Neuronal stem cell (in vitro differentiated cells): ENCODE results near the gene IRF2BPL.
A peak's percentile ranks its signal among the peaks of the same experiment; 100 is the strongest.

ENCODE experiments used
- DNase-seq: peaks from one replicate; pipeline ENCODE4 v3.0.0-alpha.2; 2013; ENCODE audit warnings: low spot score
- H2AFZ ChIP-seq: one replicate; pipeline ENCODE4 v1.6.1; 2013; ENCODE audit warnings: mild to moderate bottlenecking, low read length, inconsistent platforms
- H2AK5ac ChIP-seq: 2 replicates; pipeline ENCODE4 v1.6.1; 2013; ENCODE audit warnings: low read depth, mild to moderate bottlenecking, inconsistent platforms, low read length, moderate library complexity, mixed read lengths
- H2BK120ac ChIP-seq: 2 replicates; pipeline ENCODE4 v1.6.1; 2013; ENCODE audit warnings: low read depth, mild to moderate bottlenecking, inconsistent platforms, low read length, moderate library complexity, mixed read lengths
- H2BK12ac ChIP-seq: one replicate; pipeline ENCODE4 v1.6.1; 2013; ENCODE audit warnings: low read length, inconsistent platforms
- H2BK15ac ChIP-seq: 2 replicates; pipeline ENCODE4 v1.6.1; 2013; ENCODE audit warnings: mild to moderate bottlenecking, low read length, inconsistent platforms, mixed read lengths
- H2BK5ac ChIP-seq: one replicate; pipeline ENCODE4 v1.6.1; 2013; ENCODE audit warnings: inconsistent platforms, mild to moderate bottlenecking, low read length, moderate library complexity
- H3K14ac ChIP-seq: one replicate; pipeline ENCODE4 v1.6.1; 2013; ENCODE audit warnings: low read length, inconsistent platforms
- H3K18ac ChIP-seq: 2 replicates; pipeline ENCODE4 v1.6.1; 2013; ENCODE audit warnings: low read length, inconsistent platforms
- H3K23ac ChIP-seq: 2 replicates; pipeline ENCODE4 v1.6.1; 2013; ENCODE audit warnings: low read depth, mild to moderate bottlenecking, mixed read lengths, low read length, inconsistent platforms; ENCODE audit not compliant: poor library complexity
- H3K27ac ChIP-seq: replicated peaks from 3 replicates; pipeline ENCODE4 v1.5.1; 2013; ENCODE audit warnings: low read length, inconsistent platforms
- H3K27me3 ChIP-seq, 3 experiments: 2 replicates each; pipeline ENCODE4 v1.6.1; 2013; ENCODE audit warnings: low read length in 3 of 3, mild to moderate bottlenecking in 2 of 3, inconsistent platforms in 1 of 3, low read depth in 1 of 3, mixed read lengths in 1 of 3, moderate library complexity in 1 of 3; ENCODE audit not compliant: control insufficient read depth in 3 of 3, insufficient read depth in 3 of 3
- H3K36me3 ChIP-seq, 2 donors: replicated peaks in 1 of 2; 2 replicates each; pipeline ENCODE4 v1.6.1; 2013; ENCODE audit warnings: low read length in 2 of 2; ENCODE audit not compliant: control insufficient read depth in 2 of 2, insufficient read depth in 2 of 2
- H3K4ac ChIP-seq: 2 replicates; pipeline ENCODE4 v1.6.1; 2013; ENCODE audit warnings: inconsistent platforms, mild to moderate bottlenecking, low read length, moderate library complexity
- H3K4me1 ChIP-seq, 2 donors: 1 replicate in 1 of 2; 2 replicates in 1 of 2; pipeline ENCODE4 v1.6.1; 2013; ENCODE audit warnings: low read length in 2 of 2, low read depth in 1 of 2; ENCODE audit not compliant: control insufficient read depth in 2 of 2, insufficient read depth in 1 of 2
- H3K4me2 ChIP-seq: one replicate; pipeline ENCODE4 v1.6.1; 2013; ENCODE audit warnings: mild to moderate bottlenecking, low read length, inconsistent platforms; ENCODE audit not compliant: insufficient read depth, poor library complexity, severe bottlenecking
- H3K4me3 ChIP-seq, 2 donors: 2 replicates each; pipeline ENCODE4 v1.5.1; 2013; ENCODE audit warnings: low read length in 2 of 2, mild to moderate bottlenecking in 2 of 2, inconsistent platforms in 1 of 2, moderate library complexity in 1 of 2
- H3K79me1 ChIP-seq: one replicate; pipeline ENCODE4 v1.6.1; 2013; ENCODE audit warnings: low read depth, mild to moderate bottlenecking, inconsistent platforms, low read length, moderate library complexity
- H3K9ac ChIP-seq: one replicate; pipeline ENCODE4 v1.6.1; 2013; ENCODE audit warnings: mild to moderate bottlenecking, low read depth, low read length, inconsistent platforms; ENCODE audit not compliant: poor library complexity
- H3K9me3 ChIP-seq, 2 donors: replicated peaks in 1 of 2; 2 replicates each; pipeline versions ENCODE3 to v1.6.1; 2013; ENCODE audit warnings: low read length in 2 of 2, mild to moderate bottlenecking in 2 of 2, inconsistent platforms in 1 of 2, low read depth in 1 of 2, mixed read lengths in 1 of 2, moderate library complexity in 1 of 2; ENCODE audit not compliant: control insufficient read depth in 2 of 2, insufficient read depth in 1 of 2
- H4K8ac ChIP-seq: one replicate; pipeline ENCODE4 v1.6.1; 2013; ENCODE audit warnings: low read depth, mild to moderate bottlenecking, inconsistent platforms, low read length, moderate library complexity
- H4K91ac ChIP-seq: one replicate; pipeline ENCODE4 v1.6.1; 2013; ENCODE audit warnings: low read length, low read depth, mild to moderate bottlenecking, inconsistent platforms; ENCODE audit not compliant: poor library complexity
- WGBS, 2 donors: extraction: QIAGEN DNeasy Blood & Tissue Kit; methylation state at CpG; one replicate each; pipeline ENCODE4 v1.1.7; 2013; ENCODE audit warnings: missing lambda C conversion rate in 2 of 2, mixed read lengths in 1 of 2; ENCODE audit not compliant: insufficient read length in 2 of 2, insufficient replicate concordance in 1 of 2; ENCODE audit errors: extremely low coverage in 2 of 2; 5-methylcytosine and 5-hydroxymethylcytosine counted together

The IRF2BPL gene

DNA sequence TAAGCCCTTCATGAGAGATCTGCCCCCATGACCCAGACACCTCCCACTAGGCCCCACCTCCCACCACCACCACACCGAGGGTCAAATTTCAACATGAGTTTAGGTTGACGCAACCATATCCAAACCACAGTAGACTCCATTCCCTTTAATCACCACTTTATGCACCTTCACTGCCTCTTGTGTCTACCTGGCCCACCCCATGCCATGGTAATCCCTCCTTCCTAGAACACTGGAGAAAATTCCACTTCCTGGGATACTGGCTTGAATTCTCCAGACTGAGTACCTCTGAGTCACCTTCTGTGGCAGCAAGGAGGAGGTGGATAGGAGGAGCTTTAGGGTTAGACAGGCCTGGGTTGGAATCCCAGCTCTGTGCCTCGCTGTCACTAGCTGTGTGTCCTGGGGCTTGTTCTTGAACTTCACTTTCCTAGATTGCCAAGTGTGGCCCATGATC is 43.5 kb upstream of the IRF2BPL start:
- no peak overlapping the region for H3K14ac ChIP-seq
- no peaks in the 10 kb centered on the region for H3K9me3 ChIP-seq
- H4K91ac ChIP-seq, result no peak overlapping the region
- H3K4me2 ChIP-seq, result no peak overlapping the region
- H2AFZ ChIP-seq, result no peak overlapping the region
- no peak overlapping the region for H3K9ac ChIP-seq
- H4K8ac ChIP-seq, result no peak overlapping the region
- no peak overlapping the region for H2BK12ac ChIP-seq
- WGBS, 2 donors, result no CpG with 5 or more reads among the region's 3 CpGs
- no peaks in the 10 kb centered on the region for H3K79me1 ChIP-seq
- no peak overlapping the region for H2BK15ac ChIP-seq
- no peak overlapping the region for H2AK5ac ChIP-seq
- DNase-seq, result no peak
- no peaks in the 10 kb centered on the region for H3K27me3 ChIP-seq
- H3K4me3 ChIP-seq, result no peak overlapping the region
- H3K4ac ChIP-seq, result no peak overlapping the region
- H2BK120ac ChIP-seq, result no peak overlapping the region
- H3K23ac ChIP-seq, result no peak overlapping the region
- H3K18ac ChIP-seq, result no peak overlapping the region
- no peak overlapping the region for H3K27ac ChIP-seq
- peaks cover 17 to 18% of the 10 kb centered on the region in 2 donors for H3K4me1 ChIP-seq
- no peaks in the 10 kb centered on the region for H3K36me3 ChIP-seq
- H2BK5ac ChIP-seq, result no peak overlapping the region

GRCh38 chr14:77069551-77069950 is 41.0 kb upstream of the IRF2BPL start:
- Histone ChIP-seq H3K36me3 (no peaks in the 10 kb centered on the region), H2BK15ac (peak overlapping the region; percentile 13), H2AFZ (no peak overlapping the region), H3K23ac (no peak overlapping the region), H2BK5ac (no peak overlapping the region), H3K4me3 (no peak overlapping the region), H3K79me1 (no peaks in the 10 kb centered on the region), H2BK120ac (no peak overlapping the region), H3K18ac (peak overlapping the region; percentile 48), H3K14ac (no peak overlapping the region), H3K4me2 (no peak overlapping the region), H4K8ac (no peak overlapping the region), H3K9me3 (no peaks in the 10 kb centered on the region), H3K27ac (no peak overlapping the region), H3K9ac (peak overlapping the region; percentile 7), H3K4ac (peak overlapping the region; percentile 47), H3K4me1 (peaks cover 6 to 11% of the 10 kb centered on the region in 2 donors), H2BK12ac (no peak overlapping the region), H4K91ac (peak overlapping the region; percentile 74), H3K27me3 (no peaks in the 10 kb centered on the region), H2AK5ac (peak overlapping the region; percentile 76)
- no peak for DNase-seq
- no CpG with 5 or more reads among the region's 7 CpGs for WGBS, 2 donors

DNA sequence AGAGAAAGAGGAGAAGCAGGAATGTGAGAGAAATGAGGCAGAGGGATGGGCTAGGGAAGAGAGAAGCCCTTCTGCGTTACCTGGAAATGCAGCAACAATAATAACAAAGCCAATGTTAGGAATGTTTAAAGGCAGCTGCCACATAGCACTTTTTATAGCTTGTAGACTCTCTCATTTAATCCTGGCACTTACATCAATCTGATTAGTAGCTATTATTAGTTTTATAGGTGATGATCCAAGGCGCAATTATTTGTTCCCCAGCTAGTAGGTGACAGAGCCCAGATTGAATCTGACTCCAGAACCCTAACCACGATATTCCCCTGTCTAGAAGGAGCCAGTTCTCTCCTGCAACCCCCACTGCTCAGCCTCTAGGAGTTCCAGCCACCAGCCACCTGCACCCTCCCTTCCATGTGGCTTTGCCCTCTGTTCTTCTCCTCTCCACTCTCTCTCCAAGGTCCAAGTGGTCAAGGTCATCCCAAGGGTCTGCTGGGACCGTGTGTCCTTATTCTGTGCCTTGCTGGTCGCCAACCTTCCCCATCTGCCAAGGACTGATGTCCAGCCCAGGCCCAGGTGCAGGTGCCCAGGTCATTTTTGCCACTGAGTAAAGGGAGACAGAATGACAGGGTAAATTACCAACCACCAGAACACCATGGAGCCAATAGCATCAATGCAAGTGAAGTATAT is 40.2 kb upstream of the IRF2BPL start:
- no peak overlapping the region for H4K91ac ChIP-seq
- no peaks in the 10 kb centered on the region for H3K79me1 ChIP-seq
- H2AK5ac ChIP-seq, result no peak overlapping the region
- H3K27ac ChIP-seq, result no peak overlapping the region
- H3K4me2 ChIP-seq, result no peak overlapping the region
- peaks cover 11 to 14% of the 10 kb centered on the region in 2 donors for H3K4me1 ChIP-seq
- H3K27me3 ChIP-seq, result no peaks in the 10 kb centered on the region
- H2AFZ ChIP-seq, result no peak overlapping the region
- H4K8ac ChIP-seq, result no peak overlapping the region
- no CpG with 5 or more reads among the region's 5 CpGs for WGBS, 2 donors
- H3K23ac ChIP-seq, result no peak overlapping the region
- no peak overlapping the region for H2BK5ac ChIP-seq
- no peaks in the 10 kb centered on the region for H3K36me3 ChIP-seq
- H2BK15ac ChIP-seq, result no peak overlapping the region
- H2BK120ac ChIP-seq, result no peak overlapping the region
- no peak overlapping the region for H3K18ac ChIP-seq
- no peaks in the 10 kb centered on the region for H3K9me3 ChIP-seq
- H3K4ac ChIP-seq, result no peak overlapping the region
- no peak overlapping the region for H3K4me3 ChIP-seq
- no peak for DNase-seq
- H3K9ac ChIP-seq, result no peak overlapping the region
- H2BK12ac ChIP-seq, result no peak overlapping the region
- no peak overlapping the region for H3K14ac ChIP-seq

DNA sequence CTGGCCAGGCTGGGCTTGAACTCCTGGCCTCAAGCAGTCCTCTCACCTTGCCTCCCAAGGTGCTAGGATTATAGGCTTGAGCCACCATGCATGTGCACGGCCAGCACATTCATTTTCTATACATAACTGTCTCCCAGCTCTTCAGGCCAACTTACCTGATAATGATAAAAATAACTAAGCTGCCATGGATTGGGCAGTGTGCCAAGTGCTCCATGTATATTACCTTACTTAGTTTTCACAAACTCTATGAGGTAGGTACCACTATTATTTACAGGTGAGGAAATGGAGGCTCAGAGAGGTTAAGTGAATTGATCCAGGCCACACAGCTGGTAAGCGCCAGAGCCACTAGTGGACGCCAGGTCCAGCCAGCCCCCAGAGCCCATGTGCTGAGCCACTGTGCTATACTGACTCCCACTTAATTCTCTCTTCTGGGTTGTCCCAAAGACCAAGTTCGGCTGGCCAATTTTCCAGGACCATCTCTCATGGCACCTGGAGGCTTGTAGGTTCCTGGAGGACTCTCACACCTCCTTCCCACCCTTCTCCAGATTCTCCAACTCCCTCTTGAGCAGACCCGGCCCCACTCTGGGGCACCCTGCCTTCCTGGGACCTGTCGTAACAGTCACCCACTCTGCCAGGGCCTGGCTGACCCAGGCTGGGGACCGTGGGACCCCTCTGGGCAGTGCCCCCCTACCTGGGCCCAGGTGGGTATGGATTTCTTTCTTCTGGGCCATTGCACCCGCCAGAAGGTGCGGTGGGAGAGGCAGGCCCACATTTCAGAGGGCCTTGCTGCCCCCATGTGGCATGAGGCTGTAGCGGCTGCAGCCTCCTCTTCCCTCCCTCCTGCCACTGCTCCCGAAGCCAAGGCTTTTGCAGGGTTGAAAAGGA is 39.4 kb upstream of the IRF2BPL start:
- Histone ChIP-seq H3K9me3 (no peaks in the 10 kb centered on the region), H4K91ac (no peak overlapping the region), H3K4ac (no peak overlapping the region), H3K4me3 (no peak overlapping the region), H3K27ac (no peak overlapping the region), H2AK5ac (peak overlapping the region; percentile 40), H3K79me1 (no peaks in the 10 kb centered on the region), H3K14ac (no peak overlapping the region), H2BK15ac (no peak overlapping the region), H2BK120ac (no peak overlapping the region), H3K23ac (no peak overlapping the region), H2BK12ac (no peak overlapping the region), H2AFZ (no peak overlapping the region), H3K27me3 (no peaks in the 10 kb centered on the region), H3K4me1 (peaks cover 11 to 14% of the 10 kb centered on the region in 2 donors), H2BK5ac (no peak overlapping the region), H4K8ac (no peak overlapping the region), H3K9ac (no peak overlapping the region), H3K36me3 (no peaks in the 10 kb centered on the region), H3K18ac (no peak overlapping the region), H3K4me2 (no peak overlapping the region)
- DNase-seq, result peak; percentile 46
- no CpG with 5 or more reads among the region's 11 CpGs for WGBS, 2 donors
